Duodenal mucosa (tissue), 2 donors: ENCODE results near the gene SUPT16H.
A peak's percentile ranks its signal among the peaks of the same experiment; 100 is the strongest.
"Not testable (repeated sequence)": the region's sequence is repeated elsewhere in the genome, so short reads cannot be mapped to it uniquely, and the experiment has no call there.

Experiments
- H3K27ac ChIP-seq: one replicate; pipeline ENCODE4 v1.7.0; 2013; ENCODE audit warnings: low read depth, low read length
- H3K27me3 ChIP-seq, 2 donors: one replicate each; pipeline ENCODE4 v1.7.0; 2013; ENCODE audit warnings: low read length in 2 of 2, control low read depth in 1 of 2; ENCODE audit not compliant: insufficient read depth in 2 of 2, control insufficient read depth in 1 of 2
- H3K36me3 ChIP-seq, 2 donors: one replicate each; pipeline ENCODE4 v1.7.0; 2013; ENCODE audit warnings: low read length in 2 of 2, control low read depth in 1 of 2; ENCODE audit not compliant: insufficient read depth in 2 of 2, control insufficient read depth in 1 of 2
- H3K4me1 ChIP-seq, 2 donors: one replicate each; pipeline ENCODE4 v1.7.0; 2013; ENCODE audit warnings: low read length in 2 of 2, control low read depth in 1 of 2; ENCODE audit not compliant: insufficient read depth in 2 of 2, control insufficient read depth in 1 of 2
- H3K4me3 ChIP-seq, 2 donors: one replicate each; pipeline ENCODE4 v1.7.0; 2013; ENCODE audit warnings: low read length in 2 of 2, low read depth in 1 of 2
- H3K9ac ChIP-seq, 2 donors: one replicate each; pipeline ENCODE4 v1.7.0; 2013; ENCODE audit warnings: low read length in 2 of 2, low read depth in 1 of 2
- H3K9me3 ChIP-seq, 2 donors: one replicate each; pipeline ENCODE4 v1.7.0; 2013; ENCODE audit warnings: low read length in 2 of 2, control low read depth in 1 of 2; ENCODE audit not compliant: control insufficient read depth in 1 of 2

SUPT16H gene

GRCh38 chr14:21399311-21399870 is 15.6 kb upstream of the SUPT16H start:
- no peaks in the 10 kb centered on the region for H3K4me1 ChIP-seq
- no peak overlapping the region for H3K4me3 ChIP-seq
- no peak overlapping the region for H3K27ac ChIP-seq
- H3K36me3 ChIP-seq = peaks cover 71 to 96% of the 10 kb centered on the region in 2 donors
- no peaks in the 10 kb centered on the region for H3K9me3 ChIP-seq
- H3K9ac ChIP-seq = no peak overlapping the region
- no peaks in the 10 kb centered on the region for H3K27me3 ChIP-seq

- Histone ChIP-seq H3K36me3 (peaks cover 74 to 97% of the 10 kb centered on the region in 2 donors), H3K4me1 (no peaks in the 10 kb centered on the region), H3K27ac (no peak overlapping the region), H3K9me3 (no peaks in the 10 kb centered on the region), H3K27me3 (no peaks in the 10 kb centered on the region), H3K9ac (no peak overlapping the region), H3K4me3 (no peak overlapping the region)
These were observed 15.1 kb upstream of the SUPT16H start for GRCh38 chr14:21398901-21399300.

GRCh38 chr14:21395450-21395849 is 11.6 kb upstream of the SUPT16H start:
- H3K27me3 ChIP-seq = no peaks in the 10 kb centered on the region
- no peak overlapping the region for H3K4me3 ChIP-seq
- H3K4me1 ChIP-seq = no peaks in the 10 kb centered on the region
- H3K27ac ChIP-seq = no peak overlapping the region
- no peak overlapping the region for H3K9ac ChIP-seq
- H3K9me3 ChIP-seq = no peaks in the 10 kb centered on the region
- peaks cover 77 to 98% of the 10 kb centered on the region in 2 donors for H3K36me3 ChIP-seq

- Histone ChIP-seq H3K27me3 (no peaks in the 10 kb centered on the region), H3K4me3 (no peak overlapping the region), H3K4me1 (peaks cover 18 to 24% of the 10 kb centered on the region in 2 donors), H3K9ac (no peak overlapping the region), H3K36me3 (peaks cover 13 to 30% of the 10 kb centered on the region in 2 donors), H3K9me3 (no peaks in the 10 kb centered on the region), H3K27ac (no peak overlapping the region)
These were observed 1.5 kb upstream of the SUPT16H start for GRCh38 chr14:21385188-21385904.

GRCh38 chr14:21384494-21384851 is 654 bp upstream of the SUPT16H start:
- peaks cover 13 to 22% of the 10 kb centered on the region in 2 donors for H3K36me3 ChIP-seq
- H3K27ac ChIP-seq = peak overlapping the region; percentile 82
- peak overlapping the region; percentile 77 to 94 for H3K9ac ChIP-seq
- H3K4me3 ChIP-seq = peak overlapping the region; percentile 97 to 100
- H3K4me1 ChIP-seq = peaks cover 18 to 24% of the 10 kb centered on the region in 2 donors
- H3K27me3 ChIP-seq = no peaks in the 10 kb centered on the region
- H3K9me3 ChIP-seq = no peaks in the 10 kb centered on the region

GRCh38 chr14:21382886-21383847 is 652 bp downstream of the SUPT16H start:
- Histone ChIP-seq H3K9me3 (no peaks in the 10 kb centered on the region), H3K27ac (peak overlapping the region; percentile 82), H3K4me3 (peak overlapping the region; percentile 97 to 100), H3K4me1 (peaks cover 18 to 24% of the 10 kb centered on the region in 2 donors), H3K9ac (peak overlapping the region; percentile 77 to 94), H3K27me3 (no peaks in the 10 kb centered on the region), H3K36me3 (peaks cover 9 to 10% of the 10 kb centered on the region in 2 donors)

GRCh38 chr14:21382095-21382494 is 1.7 kb downstream of the SUPT16H start:
- H3K4me3 ChIP-seq = no peak overlapping the region
- H3K4me1 ChIP-seq = peaks cover 18 to 24% of the 10 kb centered on the region in 2 donors
- peaks cover 8 to 10% of the 10 kb centered on the region in 2 donors for H3K36me3 ChIP-seq
- H3K27ac ChIP-seq = no peak overlapping the region
- H3K27me3 ChIP-seq = no peaks in the 10 kb centered on the region
- H3K9me3 ChIP-seq = no peaks in the 10 kb centered on the region
- no peak overlapping the region for H3K9ac ChIP-seq

- Histone ChIP-seq H3K9ac (no peak overlapping the region), H3K27ac (no peak overlapping the region), H3K36me3 (peaks cover 0 to 4% of the 10 kb centered on the region in 2 donors), H3K4me1 (peaks cover 7 to 14% of the 10 kb centered on the region in 2 donors), H3K4me3 (no peak overlapping the region), H3K27me3 (no peaks in the 10 kb centered on the region), H3K9me3 (no peaks in the 10 kb centered on the region)
These were observed 4.5 kb downstream of the SUPT16H start for GRCh38 chr14:21379338-21379737.

GRCh38 chr14:21373980-21374379 is 9.8 kb downstream of the SUPT16H start:
- no peaks in the 10 kb centered on the region for H3K9me3 ChIP-seq
- no peak overlapping the region for H3K9ac ChIP-seq
- H3K27me3 ChIP-seq = no peaks in the 10 kb centered on the region
- H3K4me1 ChIP-seq = no peaks in the 10 kb centered on the region
- H3K36me3 ChIP-seq = peaks cover 10 to 37% of the 10 kb centered on the region in 2 donors
- H3K27ac ChIP-seq = no peak overlapping the region
- H3K4me3 ChIP-seq = no peak overlapping the region

- not testable (repeated sequence) for H3K9me3 ChIP-seq, H3K9ac ChIP-seq, H3K27me3 ChIP-seq, H3K4me3 ChIP-seq, H3K27ac ChIP-seq, H3K4me1 ChIP-seq
- peaks cover 14 to 49% of the 10 kb centered on the region in 2 donors for H3K36me3 ChIP-seq
These were observed 11.0 kb downstream of the SUPT16H start for GRCh38 chr14:21372814-21373213.
